Central memory CD8-positive, alpha-beta T cell (primary cell): Measurements from ENCODE around the gene HMCN2.

ENCODE experiments used
- ATAC-seq: fragments of 150-1000 bp; cut with Tn5 transposase; replicated peaks from 2 replicates; pipeline ENCODE4 v1.10.0; 2022; ENCODE audit warnings: mild to moderate bottlenecking, moderate FRiP score, moderate number of reproducible peaks; ENCODE audit not compliant: poor library complexity, severe bottlenecking; ENCODE audit errors: extremely low read depth
- DNase-seq, 2 donors: peaks; one replicate each; pipeline ENCODE4 v3.0.0; 2021; ENCODE audit warnings: low spot score in 2 of 2
- H3K27ac Mint-ChIP-seq: one replicate; pipeline ENCODE4 v1.8.0; 2022; ENCODE audit warnings: low read depth, mild to moderate bottlenecking, moderate library complexity, mixed read lengths
- H3K27me3 Mint-ChIP-seq: one replicate; pipeline ENCODE4 v1.8.0; 2022; ENCODE audit warnings: mixed read lengths
- H3K36me3 Mint-ChIP-seq: one replicate; pipeline ENCODE4 v1.8.0; 2022; ENCODE audit warnings: mild to moderate bottlenecking, moderate library complexity, mixed read lengths; ENCODE audit not compliant: insufficient read depth
- H3K4me1 Mint-ChIP-seq: one replicate; pipeline ENCODE4 v1.8.0; 2022; ENCODE audit warnings: mixed read lengths
- H3K4me3 Mint-ChIP-seq: one replicate; pipeline ENCODE4 v1.8.0; 2022; ENCODE audit warnings: mild to moderate bottlenecking, moderate library complexity, mixed read lengths
- H3K9me3 Mint-ChIP-seq: one replicate; pipeline ENCODE4 v1.8.0; 2022; ENCODE audit warnings: mixed read lengths

Gene HMCN2

GRCh38 chr9:130370226-130370625 is 104.7 kb downstream of the HMCN2 start:
- no peaks in the 10 kb centered on the region for H3K36me3 Mint-ChIP-seq
- DNase-seq (no peak), ATAC-seq (no peak)
- H3K4me1 Mint-ChIP-seq, result peaks cover 12% of the 10 kb centered on the region
- peaks cover 11% of the 10 kb centered on the region for H3K27me3 Mint-ChIP-seq
- H3K9me3 Mint-ChIP-seq, result no peaks in the 10 kb centered on the region
- no peak overlapping the region for H3K4me3 Mint-ChIP-seq
- H3K27ac Mint-ChIP-seq, result no peak overlapping the region

- ATAC-seq (no peak), DNase-seq (no peak)
- no peaks in the 10 kb centered on the region for H3K36me3 Mint-ChIP-seq
- no peak overlapping the region for H3K27ac Mint-ChIP-seq
- peaks cover 8% of the 10 kb centered on the region for H3K27me3 Mint-ChIP-seq
- H3K9me3 Mint-ChIP-seq, result no peaks in the 10 kb centered on the region
- H3K4me3 Mint-ChIP-seq, result no peak overlapping the region
- H3K4me1 Mint-ChIP-seq, result peaks cover 12% of the 10 kb centered on the region
These were observed 105.8 kb downstream of the HMCN2 start for GRCh38 chr9:130371196-130371966.

- Mint-ChIP-seq H3K9me3 (no peaks in the 10 kb centered on the region), H3K4me1 (peaks cover 12% of the 10 kb centered on the region), H3K27ac (no peak overlapping the region), H3K36me3 (no peaks in the 10 kb centered on the region), H3K27me3 (peaks cover 8% of the 10 kb centered on the region), H3K4me3 (no peak overlapping the region)
- ATAC-seq, result no peak
- DNase-seq, result no peak
These were observed 106.5 kb downstream of the HMCN2 start for GRCh38 chr9:130372057-130372456.

DNA sequence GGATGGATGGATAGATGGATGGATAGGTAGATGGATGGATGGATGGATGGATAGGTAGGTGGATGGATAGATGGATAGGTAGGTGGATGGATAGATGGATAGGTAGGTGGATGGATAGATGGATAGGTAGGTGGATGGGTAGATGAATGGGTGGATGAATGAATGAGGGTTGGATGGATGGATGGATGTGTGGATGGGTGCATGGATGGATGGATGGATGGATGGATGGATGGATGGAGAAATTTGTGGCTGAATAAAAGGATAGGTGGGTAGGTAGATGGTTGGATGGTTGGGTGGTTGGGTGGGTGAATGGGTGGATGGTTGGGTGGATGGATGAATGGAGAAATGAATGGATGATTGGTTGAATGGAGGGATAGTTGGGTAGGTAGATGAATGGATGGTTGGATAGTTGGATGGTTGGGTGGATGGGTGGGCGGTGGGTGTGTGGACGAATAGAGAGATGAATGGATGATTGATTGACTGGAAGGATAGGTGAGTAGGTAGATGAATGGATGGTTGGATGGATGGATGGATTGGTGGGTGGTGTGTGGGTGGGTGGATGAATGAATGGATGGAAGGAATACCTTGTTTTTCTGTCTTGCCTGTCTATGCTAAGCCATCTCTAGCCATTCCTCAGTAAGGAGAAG is 108.2 kb downstream of the HMCN2 start:
- Mint-ChIP-seq H3K27me3 (peaks cover 8% of the 10 kb centered on the region), H3K27ac (no peak overlapping the region), H3K9me3 (no peaks in the 10 kb centered on the region), H3K36me3 (no peaks in the 10 kb centered on the region), H3K4me3 (no peak overlapping the region), H3K4me1 (peaks cover under 1% of the 10 kb centered on the region)
- no peak for DNase-seq
- ATAC-seq, result no peak

DNA sequence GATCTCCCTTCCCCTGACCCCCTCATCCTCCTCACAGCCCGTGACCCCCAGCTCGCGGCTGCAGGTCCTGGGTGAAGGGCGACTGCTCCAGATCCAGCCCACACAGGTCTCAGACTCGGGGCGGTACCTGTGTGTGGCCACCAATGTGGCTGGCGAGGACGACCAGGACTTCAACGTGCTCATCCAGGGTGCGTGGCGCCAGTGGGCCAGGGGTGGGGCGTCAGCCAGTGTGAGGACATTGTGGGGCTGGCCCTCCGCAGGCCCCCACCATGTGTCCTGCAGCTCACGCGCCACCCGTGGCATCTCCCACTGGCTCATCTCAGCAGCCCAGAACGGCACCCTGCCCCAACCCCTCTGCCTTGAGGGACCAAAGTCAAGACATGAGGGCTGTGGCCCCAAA is 112.1 kb downstream of the HMCN2 start:
- ATAC-seq (no peak), DNase-seq (no peak)
- H3K27me3 Mint-ChIP-seq, result peaks cover 19% of the 10 kb centered on the region
- no peaks in the 10 kb centered on the region for H3K36me3 Mint-ChIP-seq
- no peak overlapping the region for H3K4me3 Mint-ChIP-seq
- H3K27ac Mint-ChIP-seq, result no peak overlapping the region
- H3K9me3 Mint-ChIP-seq, result no peaks in the 10 kb centered on the region
- H3K4me1 Mint-ChIP-seq, result no peaks in the 10 kb centered on the region

- ATAC-seq (no peak), DNase-seq (no peak)
- H3K36me3 Mint-ChIP-seq, result no peaks in the 10 kb centered on the region
- no peaks in the 10 kb centered on the region for H3K9me3 Mint-ChIP-seq
- no peak overlapping the region for H3K4me3 Mint-ChIP-seq
- peaks cover 10% of the 10 kb centered on the region for H3K27me3 Mint-ChIP-seq
- no peaks in the 10 kb centered on the region for H3K4me1 Mint-ChIP-seq
- H3K27ac Mint-ChIP-seq, result no peak overlapping the region
These were observed 113.5 kb downstream of the HMCN2 start for GRCh38 chr9:130378875-130379648.

DNA sequence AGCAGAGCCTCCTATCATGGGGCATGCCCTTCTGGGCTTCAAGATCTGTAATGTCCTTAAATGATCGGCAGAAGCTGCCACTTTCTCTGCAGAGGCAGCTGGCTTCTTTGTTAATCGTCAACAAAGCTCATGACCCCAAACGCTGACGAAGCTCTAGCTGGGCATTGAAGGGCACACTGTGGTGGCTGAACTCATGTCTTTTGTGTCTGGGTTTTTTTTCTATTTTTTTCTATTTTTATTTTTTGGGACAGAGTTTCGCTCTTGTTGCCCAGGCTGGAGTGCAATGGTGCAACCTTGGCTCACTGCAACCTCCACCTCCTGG is 114.0 kb downstream of the HMCN2 start:
- DNase-seq, result no peak
- ATAC-seq, result no peak
- H3K27ac Mint-ChIP-seq, result no peak overlapping the region
- no peaks in the 10 kb centered on the region for H3K4me1 Mint-ChIP-seq
- no peak overlapping the region for H3K4me3 Mint-ChIP-seq
- H3K9me3 Mint-ChIP-seq, result no peaks in the 10 kb centered on the region
- H3K27me3 Mint-ChIP-seq, result peaks cover 10% of the 10 kb centered on the region
- no peaks in the 10 kb centered on the region for H3K36me3 Mint-ChIP-seq

DNA sequence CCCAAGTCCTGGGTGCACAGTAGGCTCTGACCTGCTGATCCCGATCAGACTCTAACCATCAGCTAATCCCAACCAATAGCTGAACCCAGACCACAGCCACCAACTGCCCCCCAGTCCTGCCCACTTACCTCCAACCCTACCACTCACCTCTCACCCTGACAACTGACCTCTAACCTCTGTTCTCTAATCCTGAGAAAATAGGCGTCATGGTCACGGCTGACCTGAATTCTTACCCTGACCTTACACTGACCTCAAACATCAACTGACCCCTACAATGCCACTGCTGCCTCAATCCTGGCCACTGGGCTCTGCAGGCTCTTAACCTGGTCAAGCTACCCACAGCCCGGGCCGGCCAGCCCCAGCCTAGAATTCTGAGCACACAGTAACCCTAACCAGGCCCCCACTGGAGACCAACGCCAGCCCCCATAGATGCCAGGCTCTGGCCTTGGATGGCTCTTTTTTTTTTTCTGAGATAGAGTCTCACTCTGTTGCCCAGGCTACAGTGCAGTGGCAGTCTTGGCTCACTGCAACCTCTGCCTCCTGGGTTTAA is 115.4 kb downstream of the HMCN2 start:
- no peak for ATAC-seq
- Mint-ChIP-seq H3K27ac (no peak overlapping the region), H3K27me3 (peaks cover 10% of the 10 kb centered on the region), H3K4me3 (no peak overlapping the region), H3K36me3 (no peaks in the 10 kb centered on the region), H3K9me3 (no peaks in the 10 kb centered on the region), H3K4me1 (no peaks in the 10 kb centered on the region)
- no peak for DNase-seq

DNA sequence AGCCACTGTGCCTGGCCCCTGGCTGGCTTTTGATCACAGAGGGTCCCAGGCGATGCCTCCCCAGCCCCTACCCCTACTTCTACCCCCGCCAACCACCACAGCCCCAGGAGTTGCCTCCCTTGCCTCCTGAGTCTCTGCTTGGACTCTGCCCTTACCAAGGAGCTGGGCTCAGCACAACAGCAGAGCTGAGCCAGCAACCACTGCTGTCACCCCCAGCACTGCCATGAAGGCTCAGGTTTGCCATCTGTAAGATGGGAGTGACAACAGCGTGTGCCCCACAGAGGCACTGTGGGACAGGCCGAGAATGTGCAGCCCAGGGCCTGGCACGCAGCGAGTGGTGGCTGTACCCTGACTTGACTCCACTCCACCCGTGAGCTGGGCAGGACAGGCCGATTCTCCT is 116.1 kb downstream of the HMCN2 start:
- no peak for ATAC-seq
- no peaks in the 10 kb centered on the region for H3K9me3 Mint-ChIP-seq
- no peak overlapping the region for H3K4me3 Mint-ChIP-seq
- no peaks in the 10 kb centered on the region for H3K36me3 Mint-ChIP-seq
- no peak overlapping the region for H3K27ac Mint-ChIP-seq
- no peak for DNase-seq
- H3K4me1 Mint-ChIP-seq, result no peaks in the 10 kb centered on the region
- H3K27me3 Mint-ChIP-seq, result peaks cover 10% of the 10 kb centered on the region

GRCh38 chr9:130382096-130382495 is 116.5 kb downstream of the HMCN2 start:
- Mint-ChIP-seq H3K4me1 (no peaks in the 10 kb centered on the region), H3K27me3 (peaks cover 10% of the 10 kb centered on the region), H3K36me3 (no peaks in the 10 kb centered on the region), H3K4me3 (no peak overlapping the region), H3K9me3 (no peaks in the 10 kb centered on the region), H3K27ac (no peak overlapping the region)
- ATAC-seq (no peak), DNase-seq (no peak)

- H3K4me3 Mint-ChIP-seq, result no peak overlapping the region
- H3K36me3 Mint-ChIP-seq, result no peaks in the 10 kb centered on the region
- no peak for ATAC-seq
- H3K4me1 Mint-ChIP-seq, result no peaks in the 10 kb centered on the region
- no peak overlapping the region for H3K27ac Mint-ChIP-seq
- H3K9me3 Mint-ChIP-seq, result no peaks in the 10 kb centered on the region
- no peak for DNase-seq
- peaks cover 10% of the 10 kb centered on the region for H3K27me3 Mint-ChIP-seq
These were observed 117.2 kb downstream of the HMCN2 start for GRCh38 chr9:130382636-130383349.

GRCh38 chr9:130383350-130383715 is 117.8 kb downstream of the HMCN2 start:
- DNase-seq (no peak), ATAC-seq (no peak)
- H3K4me1 Mint-ChIP-seq, result no peaks in the 10 kb centered on the region
- H3K9me3 Mint-ChIP-seq, result no peaks in the 10 kb centered on the region
- H3K27ac Mint-ChIP-seq, result no peak overlapping the region
- H3K36me3 Mint-ChIP-seq, result no peaks in the 10 kb centered on the region
- H3K27me3 Mint-ChIP-seq, result peaks cover 10% of the 10 kb centered on the region
- H3K4me3 Mint-ChIP-seq, result no peak overlapping the region
